GM19240 (cell line): ENCODE data around the gene WAS.
"Not testable (repeated sequence)": the region's sequence is repeated elsewhere in the genome, so short reads cannot be mapped to it uniquely, and the experiment has no call there.

ENCODE experiments used
- DNase-seq: peaks from one replicate; pipeline ENCODE4 v3.0.0; 2011; ENCODE audit warnings: low spot score; ENCODE audit not compliant: insufficient read length

Gene WAS

DNA sequence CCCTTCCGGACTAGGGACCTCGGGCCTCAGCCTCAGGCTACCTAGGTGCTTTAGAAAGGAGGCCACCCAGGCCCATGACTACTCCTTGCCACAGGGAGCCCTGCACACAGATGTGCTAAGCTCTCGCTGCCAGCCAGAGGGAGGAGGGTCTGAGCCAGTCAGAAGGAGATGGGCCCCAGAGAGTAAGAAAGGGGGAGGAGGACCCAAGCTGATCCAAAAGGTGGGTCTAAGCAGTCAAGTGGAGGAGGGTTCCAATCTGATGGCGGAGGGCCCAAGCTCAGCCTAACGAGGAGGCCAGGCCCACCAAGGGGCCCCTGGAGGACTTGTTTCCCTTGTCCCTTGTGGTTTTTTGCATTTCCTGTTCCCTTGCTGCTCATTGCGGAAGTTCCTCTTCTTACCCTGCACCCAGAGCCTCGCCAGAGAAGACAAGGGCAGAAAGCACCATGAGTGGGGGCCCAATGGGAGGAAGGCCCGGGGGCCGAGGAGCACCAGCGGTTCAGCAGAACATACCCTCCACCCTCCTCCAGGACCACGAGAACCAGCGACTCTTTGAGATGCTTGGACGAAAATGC is at the start of gene WAS:
Gene WAS, plus strand, starts transcription at position 389 of the 572 bp plus-strand sequence. Its CDS starts 55 bp downstream, at position 444.
- DNase-seq = peak; percentile 71

DNA sequence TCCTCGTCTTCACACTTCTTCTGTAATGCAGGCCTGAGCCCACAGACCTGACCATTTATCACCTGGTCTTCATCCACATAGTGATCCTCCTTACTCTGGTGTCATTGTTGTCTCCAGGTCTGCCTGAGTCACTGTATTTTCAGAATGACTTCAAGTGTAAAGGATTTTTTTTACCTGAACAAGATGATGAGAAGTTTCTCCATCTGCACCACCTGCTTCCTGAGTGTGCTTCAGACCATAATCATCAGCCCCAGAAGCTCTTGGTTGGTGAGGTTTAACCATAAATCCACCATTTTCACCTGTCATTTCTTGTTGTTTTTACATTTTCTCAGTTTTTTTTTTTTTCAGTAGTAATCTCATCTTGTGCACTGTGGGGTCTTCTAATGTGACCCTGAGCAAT is 47.3 kb upstream of the WAS start:
- no peak for DNase-seq

DNA sequence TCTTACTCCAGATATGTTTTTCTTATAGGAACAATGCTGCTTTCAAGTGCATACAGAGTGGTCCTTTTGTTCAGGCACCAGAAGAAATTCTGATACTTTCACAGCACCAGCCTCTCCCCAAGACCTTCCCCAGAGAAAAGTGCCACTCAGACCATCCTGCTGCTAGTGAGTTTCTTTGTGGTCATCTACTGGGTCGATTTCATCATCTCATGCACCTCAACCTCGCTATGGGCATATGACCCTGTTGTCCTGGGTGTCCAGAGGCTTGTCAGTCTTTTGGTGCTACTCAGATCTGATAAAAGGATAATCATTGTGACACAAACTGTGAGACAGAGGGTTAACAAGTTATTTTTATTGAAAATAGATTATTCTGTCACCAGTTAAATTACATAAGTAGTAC is 46.8 kb upstream of the WAS start:
- no peak for DNase-seq

DNA sequence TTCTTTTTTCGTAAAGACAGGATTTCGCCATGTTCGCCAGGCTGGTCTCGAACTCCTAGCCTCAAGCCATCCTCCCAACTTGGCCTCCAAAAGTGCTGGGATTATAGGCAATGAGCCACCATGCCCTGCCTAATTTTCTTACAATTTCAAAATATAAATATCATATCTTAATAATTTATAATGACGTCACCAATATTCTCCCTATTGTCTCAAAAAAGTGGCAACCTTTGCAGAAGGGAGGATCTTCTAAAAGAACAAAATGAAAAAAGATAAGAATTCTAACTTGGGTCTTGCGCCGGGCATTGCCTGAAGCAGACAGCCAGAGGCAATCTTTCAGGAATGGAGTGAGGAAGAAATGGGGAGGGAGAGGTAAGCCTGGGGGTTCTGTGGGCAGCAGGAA is 37.9 kb upstream of the WAS start:
- DNase-seq = no peak

DNA sequence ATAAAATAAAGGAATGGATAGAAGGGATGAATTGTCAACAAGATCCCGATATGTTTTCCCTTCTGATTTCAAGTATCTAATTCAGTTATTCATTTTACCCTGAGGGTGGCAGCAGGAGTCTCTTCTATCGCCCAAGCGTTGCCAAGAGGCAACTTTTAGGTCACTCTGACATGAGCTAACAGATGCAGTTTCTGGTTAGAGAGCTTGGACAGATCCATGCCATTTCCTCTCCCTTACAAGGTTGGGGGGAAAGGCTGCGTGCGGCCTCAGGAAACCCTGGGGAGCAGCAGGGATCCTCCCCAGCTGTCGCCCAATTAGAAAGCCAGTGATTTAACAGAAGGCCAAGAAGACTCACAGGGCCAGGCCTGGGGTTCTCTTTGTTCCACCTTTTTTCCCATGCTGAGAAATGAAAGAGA is 35.3 kb upstream of the WAS start:
- DNase-seq = no peak

DNA sequence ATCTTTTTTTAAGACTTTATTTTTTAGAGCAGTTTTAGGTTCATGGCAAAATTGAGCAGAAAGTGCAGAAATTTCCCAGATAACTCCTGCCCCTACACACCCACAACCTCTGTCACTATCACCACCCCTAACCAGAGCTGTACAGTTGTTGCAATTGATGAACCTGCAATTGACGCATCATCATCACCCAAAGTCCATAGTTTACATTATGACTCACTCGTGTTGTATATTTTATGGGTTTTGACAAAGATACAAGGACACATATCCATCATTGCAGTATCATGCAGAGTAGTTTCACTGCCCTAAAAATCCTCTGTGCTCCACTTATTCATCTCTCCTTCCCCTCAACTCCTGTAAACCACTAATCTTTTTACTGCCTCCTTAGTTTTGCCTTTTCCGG is 34.5 kb upstream of the WAS start:
- DNase-seq = no peak

DNA sequence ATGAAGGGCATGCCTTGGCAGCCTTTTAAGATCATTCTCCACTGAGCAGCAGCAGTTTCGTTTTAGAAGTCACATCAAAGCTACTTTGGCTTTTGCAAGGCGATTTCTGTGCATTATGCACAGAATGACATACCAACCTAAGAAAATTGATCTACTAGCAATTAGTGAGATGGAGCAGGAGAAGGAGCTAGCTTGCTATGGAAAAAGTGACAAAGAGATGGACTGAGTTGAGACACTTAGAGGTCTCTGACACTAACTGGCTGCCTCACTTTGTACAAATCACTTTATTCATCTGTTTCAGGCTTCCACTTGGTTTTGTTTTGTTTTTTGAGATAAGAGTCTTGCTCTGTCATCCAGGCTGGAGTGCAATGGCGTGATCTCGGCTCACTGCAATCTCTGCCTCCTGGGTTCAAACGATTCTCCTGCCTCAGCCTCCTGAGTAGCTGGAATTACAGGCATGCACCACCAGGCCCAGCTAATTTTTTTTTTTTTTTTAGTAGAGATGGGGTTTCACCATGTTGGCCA is 31.5 kb upstream of the WAS start:
- DNase-seq = not testable (repeated sequence)

DNA sequence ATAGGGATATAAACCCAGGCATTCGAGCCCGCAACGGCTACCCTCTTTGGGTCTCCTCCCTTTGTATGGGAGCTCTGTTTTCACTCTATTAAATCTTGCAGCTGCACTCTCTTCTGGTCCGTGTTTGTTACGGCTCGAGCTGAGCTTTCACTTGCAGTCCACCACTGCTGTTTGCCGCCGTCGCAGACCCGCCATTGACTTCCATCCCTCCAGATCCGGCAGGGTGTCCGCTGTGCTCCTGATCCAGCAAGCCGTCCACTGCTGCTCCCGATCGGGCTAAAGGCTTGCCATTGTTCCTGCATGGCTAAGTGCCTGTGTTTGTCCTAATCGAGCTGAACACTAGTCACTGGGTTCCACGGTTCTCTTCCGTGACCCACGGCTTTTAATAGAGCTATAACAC is 28.9 kb upstream of the WAS start:
- not testable (repeated sequence) for DNase-seq

DNA sequence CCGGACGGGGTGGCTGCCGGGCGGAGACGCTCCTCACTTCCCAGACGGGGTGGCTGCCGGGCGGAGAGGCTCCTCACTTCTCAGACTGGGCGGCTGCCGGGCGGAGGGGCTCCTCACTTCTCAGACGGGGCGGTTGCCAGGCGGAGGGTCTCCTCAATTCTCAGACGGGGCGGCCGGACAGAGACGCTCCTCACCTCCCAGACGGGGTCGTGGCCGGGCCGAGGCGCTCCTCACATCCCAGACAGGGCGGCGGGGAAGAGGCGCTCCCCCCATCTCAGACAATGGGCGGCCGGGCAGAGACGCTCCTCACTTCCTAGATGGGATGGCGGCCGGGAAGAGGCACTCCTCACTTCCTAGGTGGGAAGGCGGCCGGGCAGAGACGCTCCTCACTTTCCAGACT is 23.9 kb upstream of the WAS start:
- DNase-seq = not testable (repeated sequence)

DNA sequence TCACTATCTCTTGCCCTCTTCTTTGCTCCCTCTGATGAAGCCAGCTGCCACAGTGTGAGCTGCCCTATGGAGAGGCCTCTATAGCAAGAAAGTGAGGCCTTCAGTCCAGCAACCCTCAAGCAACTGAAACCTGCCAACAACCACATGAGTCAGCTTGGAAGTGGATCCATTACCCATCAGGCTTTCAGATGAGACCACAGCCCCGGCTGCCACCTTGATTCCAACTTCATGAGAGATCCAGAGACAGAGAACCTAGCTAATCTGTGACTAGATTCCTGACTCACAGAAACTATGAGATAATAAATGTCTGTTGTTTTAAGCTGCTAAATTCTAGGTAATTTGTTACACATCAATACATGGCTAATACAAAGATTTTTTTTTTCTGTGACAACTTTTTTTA is 20.4 kb upstream of the WAS start:
- no peak for DNase-seq

DNA sequence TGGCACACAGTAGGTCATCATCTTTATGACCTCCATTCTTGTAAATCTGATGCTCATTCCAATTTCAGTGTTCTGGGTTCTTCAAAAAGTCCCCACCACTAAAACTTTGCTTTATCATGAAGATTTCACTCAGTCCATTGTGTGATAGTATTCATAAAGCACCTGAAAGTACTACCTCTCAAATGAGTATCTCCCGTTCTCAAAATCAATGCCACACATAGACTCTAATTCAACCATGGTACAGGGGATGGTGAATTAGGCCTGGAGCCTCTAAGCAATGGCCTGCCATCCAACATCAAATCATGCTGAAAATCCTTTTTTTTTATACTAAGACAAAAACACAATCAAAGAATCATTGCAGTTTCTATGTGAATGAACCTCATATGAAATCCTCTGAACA is 19.4 kb upstream of the WAS start:
- DNase-seq = no peak

DNA sequence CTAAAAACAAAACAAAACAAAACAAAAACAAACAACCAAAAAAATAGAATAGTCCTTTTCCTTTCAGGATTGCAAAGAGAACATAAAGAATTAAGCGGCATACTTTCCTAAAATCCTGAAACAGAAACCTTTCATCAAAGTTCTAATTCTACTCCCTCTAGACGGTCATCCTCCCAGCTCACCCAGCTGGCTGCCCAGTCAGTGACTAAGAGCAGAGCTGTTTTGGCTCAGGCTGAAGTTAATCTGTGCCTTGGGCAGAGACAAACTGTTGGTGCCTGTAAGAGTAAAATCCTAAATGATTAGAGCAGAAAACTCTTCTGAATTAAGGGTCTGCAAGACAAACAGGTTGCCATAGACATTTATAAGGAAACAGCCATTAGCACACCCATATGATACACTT is 17.6 kb upstream of the WAS start:
- DNase-seq = no peak

DNA sequence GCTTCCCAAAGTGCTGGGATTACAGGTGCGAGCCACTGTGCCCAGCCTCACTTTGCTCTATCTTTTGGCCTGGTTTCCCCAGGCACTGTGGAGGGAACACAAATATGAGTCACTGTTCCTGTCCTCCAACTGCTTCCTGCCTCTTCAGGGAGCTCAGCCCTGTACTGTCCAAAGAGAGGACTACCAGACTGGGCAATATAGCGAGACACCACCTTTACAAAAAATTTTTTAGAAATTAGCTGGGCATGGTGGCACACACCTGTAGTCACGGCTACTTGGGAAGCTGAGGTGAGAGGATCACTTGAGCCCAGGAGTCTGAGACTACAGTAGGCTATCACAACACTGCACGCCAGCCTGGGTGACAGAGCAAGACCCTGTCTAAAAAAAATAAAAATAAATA is 16.9 kb upstream of the WAS start:
- no peak for DNase-seq

DNA sequence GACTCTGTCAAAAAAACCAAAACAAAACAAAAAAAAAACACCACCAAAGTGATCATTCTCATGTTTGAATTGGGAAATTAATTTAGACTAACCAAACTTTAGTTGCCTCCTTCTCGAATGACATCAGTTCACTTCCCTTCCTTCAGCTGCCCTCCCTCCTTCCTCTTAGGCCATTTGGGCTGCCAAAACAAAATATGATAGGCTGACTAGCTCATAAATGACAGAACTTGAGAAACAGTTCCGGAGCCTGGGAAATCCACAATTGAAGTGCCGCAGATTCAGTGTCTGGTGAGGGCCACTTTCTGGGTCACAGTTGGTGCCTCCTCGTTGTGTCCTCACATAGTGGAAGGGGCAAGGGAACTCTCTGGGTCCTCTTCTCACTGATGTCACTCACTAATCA is 16.1 kb upstream of the WAS start:
- DNase-seq = no peak

DNA sequence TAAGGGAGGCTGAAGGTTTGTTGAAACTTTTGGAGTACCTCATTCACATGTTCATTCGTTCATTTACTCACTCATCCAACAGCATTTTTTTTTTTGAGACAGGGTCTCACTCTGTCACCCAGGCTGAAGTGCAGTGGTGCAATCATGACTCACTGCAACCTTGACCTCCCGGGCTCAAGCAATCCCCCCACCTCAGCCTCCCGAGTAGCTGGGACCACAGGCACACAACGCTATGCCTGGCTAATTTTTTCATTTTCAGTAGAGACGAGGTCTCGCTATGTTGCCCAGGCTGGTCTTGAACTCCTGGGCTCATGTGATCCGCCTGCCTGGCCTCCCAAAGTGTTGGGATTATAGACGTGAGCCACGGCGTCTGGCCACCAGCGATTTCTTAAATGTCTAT is 15.4 kb upstream of the WAS start:
- DNase-seq = not testable (repeated sequence)

DNA sequence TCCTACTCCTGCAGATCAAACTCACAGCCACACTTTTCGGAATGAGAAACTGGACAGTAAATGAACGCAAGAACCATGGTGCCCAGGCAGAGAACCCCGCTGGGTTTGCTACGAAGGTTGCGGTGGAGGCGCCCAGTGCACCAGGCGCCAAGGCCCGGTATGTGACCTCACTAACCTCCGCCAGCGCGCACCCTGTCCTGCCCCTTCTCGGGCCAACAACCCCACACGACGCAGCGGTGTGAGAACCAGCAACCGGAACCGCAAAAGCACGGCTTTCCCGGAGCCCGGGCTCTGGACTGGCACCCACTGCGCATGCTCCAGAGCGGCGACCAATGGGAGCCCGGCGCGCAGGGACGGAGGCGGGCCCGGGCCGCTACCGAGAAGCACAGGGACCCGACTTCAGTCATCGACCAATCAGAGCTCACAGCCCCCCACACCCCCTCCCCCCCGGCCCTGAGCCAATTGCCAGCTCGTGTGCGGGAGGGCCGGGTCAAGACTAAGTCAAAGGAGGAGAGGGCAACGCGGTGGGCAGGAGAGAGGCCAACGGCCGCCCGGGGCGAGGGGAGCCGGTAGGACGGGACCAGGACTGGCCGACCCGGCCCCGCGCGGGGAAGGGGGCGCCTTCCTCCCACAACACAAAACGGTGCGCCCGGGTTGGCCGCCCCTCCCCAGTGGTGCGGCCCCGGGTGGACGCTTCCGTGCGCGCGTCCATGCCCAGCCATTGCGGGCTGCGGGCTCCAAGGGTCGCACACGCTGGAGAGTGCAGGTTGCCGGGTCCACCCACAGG is 7.3 kb upstream of the WAS start:
- DNase-seq = peak; percentile 71

DNA sequence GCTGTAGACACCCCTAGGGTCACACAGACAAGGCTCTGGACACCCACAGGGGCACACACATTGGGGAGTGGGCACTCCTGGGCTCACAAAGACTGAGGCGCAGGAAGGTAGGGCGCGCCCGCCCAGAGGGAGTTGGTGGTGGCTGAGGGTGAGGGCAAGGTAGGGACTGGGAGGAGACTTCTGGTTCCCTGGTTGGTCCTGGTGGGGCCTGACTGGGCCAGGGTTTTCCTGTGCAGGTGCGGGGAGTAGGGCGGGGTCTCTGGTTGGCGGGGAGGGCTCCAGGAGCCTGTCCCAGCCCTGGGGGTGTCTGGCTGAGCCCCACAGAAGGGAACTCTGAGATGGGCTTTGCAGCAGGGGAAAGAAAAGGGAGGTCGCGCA is 6.7 kb upstream of the WAS start:
- DNase-seq = no peak

DNA sequence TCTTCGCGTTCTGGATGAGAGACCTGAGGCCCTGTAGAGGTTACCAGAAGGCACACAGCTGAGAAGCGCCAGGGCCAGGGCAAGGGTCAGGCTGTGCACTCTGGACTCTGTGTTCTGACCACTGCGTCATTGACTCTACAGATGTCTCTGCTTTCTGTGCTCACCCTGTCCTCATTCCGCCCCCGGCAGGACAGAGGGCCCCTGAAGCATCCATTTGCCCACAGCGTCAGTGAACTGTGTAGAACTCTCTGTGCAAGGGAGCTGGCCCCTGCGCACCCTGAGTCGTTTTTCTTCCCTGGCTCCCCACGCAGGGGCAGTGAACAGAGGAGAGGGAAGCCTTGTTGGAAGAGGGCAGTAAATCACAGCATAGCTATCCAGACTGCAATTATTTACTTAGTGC is 6.1 kb upstream of the WAS start:
- no peak for DNase-seq

DNA sequence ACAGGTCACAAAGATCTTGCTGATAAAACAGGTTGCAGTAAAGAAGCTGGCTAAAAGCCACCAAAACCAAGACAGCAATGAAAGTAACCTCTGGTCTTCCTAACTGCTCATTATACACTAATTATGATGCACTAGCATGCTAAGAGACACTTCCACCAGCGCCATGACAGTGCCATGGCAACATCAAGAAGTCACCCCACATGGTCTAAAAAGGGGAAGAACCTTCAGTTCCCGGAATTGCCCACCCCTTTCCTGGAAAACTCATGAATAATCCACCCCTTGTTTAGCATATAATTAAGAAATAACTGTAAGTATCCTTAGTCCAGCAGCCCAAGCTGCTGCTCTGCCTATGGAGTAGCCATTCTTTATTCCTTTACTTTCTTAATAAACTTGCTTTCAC is 3.1 kb upstream of the WAS start:
- DNase-seq = not testable (repeated sequence)

DNA sequence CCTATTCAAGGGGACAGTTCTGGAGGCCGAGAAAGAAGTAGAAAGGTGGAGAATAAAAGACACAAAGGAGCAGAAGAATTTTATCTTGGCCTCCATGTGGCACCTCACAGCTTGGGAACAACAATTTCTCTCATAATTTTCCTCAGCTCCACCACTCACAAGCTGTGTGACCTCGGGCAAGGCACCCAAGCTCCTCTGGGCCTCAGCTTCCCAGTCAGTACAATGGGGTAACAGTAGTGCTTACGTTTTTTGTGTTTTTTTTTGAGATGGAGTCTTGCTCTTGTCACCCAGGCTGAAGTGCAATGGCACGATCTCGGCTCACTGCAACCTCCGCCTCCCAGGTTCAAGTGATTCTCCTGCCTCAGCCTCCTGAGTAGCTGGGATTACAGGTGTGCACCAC is 2.7 kb upstream of the WAS start:
- DNase-seq = not testable (repeated sequence)

DNA sequence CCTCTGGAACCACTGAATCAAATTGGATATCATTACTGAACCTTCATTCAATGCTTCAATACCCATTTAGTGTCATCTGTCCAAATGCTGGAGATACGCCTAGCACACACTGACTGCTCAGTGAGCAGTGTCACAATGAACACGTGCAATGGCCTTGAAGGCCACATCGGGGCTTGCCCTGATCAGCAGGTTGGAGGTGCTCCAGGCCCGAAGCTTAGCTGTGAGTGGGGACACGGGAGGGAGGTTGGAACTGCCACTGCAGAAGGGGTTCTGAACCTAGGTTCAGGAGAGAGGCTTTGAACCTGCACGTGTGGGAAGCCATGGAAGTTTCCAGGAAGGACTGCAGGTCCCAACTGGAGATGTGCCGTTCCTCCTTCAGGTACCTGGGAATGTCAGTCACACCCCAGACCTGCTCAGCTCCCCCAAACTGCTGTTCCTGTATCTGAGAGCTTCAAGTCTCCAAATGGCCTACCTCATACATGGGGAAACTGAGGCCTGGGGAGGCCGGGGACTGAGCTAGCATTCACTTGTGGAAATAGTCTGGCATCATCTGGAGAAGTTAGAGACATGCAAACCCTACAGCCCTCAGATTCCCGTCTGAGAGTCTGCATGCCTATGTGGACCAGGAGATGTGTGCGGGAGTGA is 1.9 kb upstream of the WAS start:
- DNase-seq = no peak

DNA sequence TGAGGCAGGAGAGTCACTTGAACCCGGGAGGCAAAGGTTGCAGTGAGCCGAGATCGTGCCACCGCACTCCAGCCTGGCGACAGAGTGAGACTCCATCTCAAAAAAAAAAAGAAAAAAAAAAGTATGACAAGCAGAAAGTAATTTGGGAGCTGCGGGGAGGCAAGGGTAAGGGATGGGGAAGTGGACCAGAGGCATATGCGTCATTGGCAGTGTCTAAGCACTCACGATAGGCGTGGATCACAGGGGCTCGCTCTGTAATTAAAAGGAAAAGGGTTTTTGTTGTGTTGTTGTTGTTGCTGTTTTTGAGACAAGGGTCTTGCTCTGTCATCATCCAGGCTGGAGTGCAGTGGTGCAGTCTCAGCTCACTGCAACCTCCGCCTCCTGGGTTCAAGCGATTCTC is 804 bp upstream of the WAS start:
- not testable (repeated sequence) for DNase-seq

DNA sequence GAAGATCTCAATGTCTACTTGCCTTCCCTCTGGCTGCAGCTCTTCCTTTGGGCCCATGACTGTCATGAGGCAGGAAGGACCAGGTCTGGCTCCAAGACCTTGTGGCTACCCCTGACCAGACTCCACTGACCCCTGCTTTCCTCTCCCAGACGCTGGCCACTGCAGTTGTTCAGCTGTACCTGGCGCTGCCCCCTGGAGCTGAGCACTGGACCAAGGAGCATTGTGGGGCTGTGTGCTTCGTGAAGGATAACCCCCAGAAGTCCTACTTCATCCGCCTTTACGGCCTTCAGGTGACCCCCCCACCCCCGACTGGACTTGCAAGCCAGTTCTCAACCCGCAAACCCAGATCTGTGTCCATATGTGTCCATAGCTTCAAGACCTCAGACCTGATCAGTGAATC is 535 bp downstream of the WAS start:
- no peak for DNase-seq
